Middle frontal gyrus (tissue), 1 donor: Measurements from ENCODE around the gene RNF115.
"Not testable (repeated sequence)": the region's sequence is repeated elsewhere in the genome, so short reads cannot be mapped to it uniquely, and the experiment has no call there.

Experiments
- DNase-seq: peaks from one replicate; pipeline ENCODE4 v3.0.0-alpha.2; 2015; ENCODE audit warnings: low spot score; ENCODE audit errors: extremely low spot score

The RNF115 gene

GRCh38 chr1:145740269-145740668 lies 83.6 kb downstream of the RNF115 start:
- DNase-seq = no peak

GRCh38 chr1:145736191-145736590 lies 87.7 kb downstream of the RNF115 start:
- DNase-seq = no peak

GRCh38 chr1:145730900-145731299 lies 93.0 kb downstream of the RNF115 start:
- DNase-seq = no peak

GRCh38 chr1:145730467-145730866 lies 93.4 kb downstream of the RNF115 start:
- no peak for DNase-seq

- no peak for DNase-seq
Measured at GRCh38 chr1:145729666-145730436, 94.0 kb downstream of the RNF115 start.

- no peak for DNase-seq
Measured at GRCh38 chr1:145729196-145729595, 94.7 kb downstream of the RNF115 start.

DNA sequence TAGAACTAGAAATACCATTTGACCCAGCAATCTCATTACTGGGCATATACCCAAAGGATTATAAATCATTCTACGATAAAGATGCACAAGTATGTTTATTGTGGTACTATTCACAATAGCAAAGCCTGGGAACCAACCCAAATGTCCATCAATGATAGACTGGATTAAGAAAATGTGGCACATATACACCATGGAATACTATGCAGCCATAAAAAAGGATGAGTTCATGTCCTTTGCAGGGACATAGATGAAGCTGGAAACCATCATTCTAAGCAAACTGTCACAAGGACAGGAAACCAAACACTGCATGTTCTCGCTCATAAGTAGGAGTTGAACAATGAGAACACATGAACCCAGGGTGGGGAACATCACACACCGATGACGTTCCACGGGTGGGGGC lies 97.7 kb downstream of the RNF115 start:
- DNase-seq = not testable (repeated sequence)

DNA sequence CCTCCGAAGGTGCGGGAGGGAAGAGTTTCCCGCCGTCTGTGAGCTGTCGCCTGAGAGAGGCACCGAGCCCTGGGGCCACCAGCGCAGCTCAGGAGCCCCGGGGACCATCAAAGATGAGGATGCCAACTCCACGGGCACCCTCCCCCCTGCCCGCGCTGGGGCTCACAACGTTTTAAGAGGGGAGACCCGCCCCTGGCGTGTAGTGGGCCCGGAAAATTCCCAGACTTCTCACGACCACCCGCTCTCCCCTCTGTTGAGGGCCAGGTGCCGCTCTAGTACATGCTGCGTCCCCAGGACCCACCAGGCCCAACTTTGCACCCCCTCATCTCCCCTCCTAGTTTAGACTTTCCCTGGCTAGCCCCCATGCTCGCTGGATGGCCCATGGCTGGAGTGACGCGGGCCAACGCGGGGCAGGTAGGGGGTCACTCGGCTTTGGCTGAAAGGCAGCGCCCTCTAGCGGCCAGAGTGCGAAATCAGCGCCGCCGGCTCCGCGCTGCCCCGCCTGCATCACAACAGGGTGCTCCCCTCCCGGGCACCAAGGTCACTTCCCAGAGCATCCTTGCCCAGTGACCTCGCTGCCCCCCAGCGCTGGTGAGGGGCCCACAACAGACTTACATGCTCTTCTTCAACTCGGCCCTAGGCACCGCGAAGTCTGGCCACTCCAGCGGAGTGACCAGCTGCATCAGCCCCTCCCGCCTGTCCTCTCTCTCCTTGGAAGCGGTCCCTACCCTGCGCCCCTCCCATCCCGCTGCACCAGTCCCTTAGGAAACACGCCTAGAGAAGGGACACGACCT lies 102.8 kb downstream of the RNF115 start:
- peak; percentile 12 for DNase-seq

DNA sequence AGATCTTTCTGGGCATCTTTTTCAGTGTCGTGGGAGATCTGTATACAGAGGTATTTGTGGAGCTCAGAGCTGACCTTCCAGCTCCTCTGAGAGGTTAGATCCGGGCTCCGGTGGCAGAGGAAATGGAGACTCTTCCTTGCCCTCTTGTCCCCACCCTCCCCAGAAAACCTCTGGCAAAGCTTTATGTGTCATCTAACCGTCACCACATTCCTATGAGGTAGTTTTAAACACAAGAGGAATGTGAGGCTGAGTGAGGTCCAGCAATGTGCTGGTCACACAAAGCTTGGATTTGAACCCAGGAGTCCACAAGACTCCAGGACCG lies 103.4 kb downstream of the RNF115 start:
- no peak for DNase-seq

- no peak for DNase-seq
Measured at GRCh38 chr1:145719230-145720079, 104.4 kb downstream of the RNF115 start, which contains the start of gene CD160. Gene CD160, plus strand, starts transcription at chr1:145719499. Its CDS starts 8,829 bp downstream, at chr1:145728328.

DNA sequence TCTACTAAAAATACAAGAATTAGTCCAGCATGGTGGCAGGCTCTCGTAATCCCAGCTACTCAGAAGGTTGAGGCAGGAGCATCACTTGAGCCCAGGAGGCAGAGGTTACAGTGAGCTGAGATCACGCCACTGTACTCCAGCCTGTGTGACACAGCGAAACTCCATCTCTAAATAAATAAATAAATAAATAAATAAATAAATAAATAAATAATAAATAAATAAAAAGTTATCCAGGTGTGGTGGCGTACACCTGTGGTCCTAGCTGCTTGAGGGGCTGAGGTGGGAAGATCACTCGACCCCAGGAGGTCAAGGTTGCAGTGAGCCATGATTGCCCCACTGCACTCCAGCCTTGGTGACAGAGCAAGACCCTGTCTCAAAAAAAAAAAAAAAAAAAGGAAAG lies 105.4 kb downstream of the RNF115 start:
- not testable (repeated sequence) for DNase-seq

GRCh38 chr1:145717833-145718232 lies 106.1 kb downstream of the RNF115 start:
- no peak for DNase-seq

- no peak for DNase-seq
Measured at GRCh38 chr1:145716641-145717345, 107.1 kb downstream of the RNF115 start.

DNA sequence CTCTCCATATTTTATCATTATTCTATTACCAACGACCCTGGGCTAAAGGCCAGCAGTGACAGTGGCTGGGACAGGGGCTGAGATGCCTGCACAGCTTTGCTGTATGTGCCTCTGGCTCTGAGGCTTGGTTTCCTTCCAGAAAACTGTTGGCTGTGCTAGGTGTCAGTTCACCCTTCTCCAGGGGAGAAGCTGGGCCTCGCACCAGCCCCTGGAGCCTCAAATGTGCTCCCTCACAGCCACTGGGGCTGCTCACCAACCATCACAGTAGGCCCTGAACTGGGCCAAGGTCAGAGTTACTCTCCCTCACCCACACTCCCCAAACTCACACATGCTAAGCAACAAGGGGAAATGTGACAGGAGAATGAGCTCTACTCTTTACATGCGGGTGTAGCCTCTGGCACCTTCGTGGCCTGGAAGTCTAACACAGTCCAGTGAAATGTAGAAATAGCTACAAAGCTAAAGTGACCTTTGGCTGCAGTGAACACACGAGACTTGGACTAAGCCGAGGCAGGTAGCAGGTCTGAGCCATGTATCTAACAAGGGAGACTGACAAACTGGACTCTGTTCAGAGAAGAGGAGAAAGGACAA lies 109.3 kb downstream of the RNF115 start:
- DNase-seq = no peak

DNA sequence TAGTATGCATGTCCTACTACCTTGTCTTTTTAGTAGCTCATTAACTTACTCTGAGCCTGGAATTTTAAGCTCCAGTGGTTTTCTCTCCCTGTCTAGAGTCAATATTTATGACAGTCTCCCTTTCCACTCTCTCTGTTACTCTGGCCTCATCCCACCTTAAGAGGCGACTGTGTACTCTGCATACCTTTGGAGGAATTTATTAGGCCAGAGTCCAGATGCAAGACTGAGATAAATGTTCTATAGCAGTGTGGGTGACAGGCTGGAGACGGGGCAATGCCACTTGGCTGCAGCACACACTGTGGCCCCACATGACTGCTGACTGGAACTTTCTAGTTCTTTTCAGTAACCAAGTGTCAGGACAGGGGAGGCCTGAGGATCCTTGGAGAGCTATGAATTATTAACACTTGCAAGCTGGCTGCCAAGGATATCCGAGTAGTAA lies 112.7 kb downstream of the RNF115 start:
- no peak for DNase-seq

GRCh38 chr1:145710291-145711027 lies 113.4 kb downstream of the RNF115 start:
- no peak for DNase-seq

DNA sequence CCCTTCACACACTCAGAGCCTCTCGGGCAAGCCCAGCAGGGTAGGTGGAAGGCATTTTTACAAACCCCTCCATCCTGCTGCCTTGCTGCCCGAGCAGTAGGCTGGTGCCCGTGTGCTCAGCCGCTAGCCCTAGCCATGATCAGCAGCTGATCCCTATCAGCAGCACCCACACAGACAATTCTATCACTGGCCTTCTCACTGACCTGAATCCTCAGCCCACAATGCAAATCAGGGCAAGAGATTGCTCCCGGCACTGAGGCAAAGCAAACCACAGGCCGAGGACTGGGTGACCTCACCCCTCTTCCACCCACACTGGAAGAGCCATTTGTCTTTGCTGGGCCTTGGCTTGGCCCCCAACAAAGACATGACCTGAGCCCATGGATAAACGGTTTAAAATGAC lies 115.8 kb downstream of the RNF115 start:
- no peak for DNase-seq

- DNase-seq = no peak
Measured at GRCh38 chr1:145707183-145707867, 116.6 kb downstream of the RNF115 start, which contains the start of gene PDZK1. Gene PDZK1, minus strand, starts transcription at chr1:145707368. Its CDS starts 19,347 bp downstream, at chr1:145688021.

- no peak for DNase-seq
Measured at GRCh38 chr1:145706086-145706664, 117.7 kb downstream of the RNF115 start.
